ENCODE measurements around the gene EVL.

DNA sequence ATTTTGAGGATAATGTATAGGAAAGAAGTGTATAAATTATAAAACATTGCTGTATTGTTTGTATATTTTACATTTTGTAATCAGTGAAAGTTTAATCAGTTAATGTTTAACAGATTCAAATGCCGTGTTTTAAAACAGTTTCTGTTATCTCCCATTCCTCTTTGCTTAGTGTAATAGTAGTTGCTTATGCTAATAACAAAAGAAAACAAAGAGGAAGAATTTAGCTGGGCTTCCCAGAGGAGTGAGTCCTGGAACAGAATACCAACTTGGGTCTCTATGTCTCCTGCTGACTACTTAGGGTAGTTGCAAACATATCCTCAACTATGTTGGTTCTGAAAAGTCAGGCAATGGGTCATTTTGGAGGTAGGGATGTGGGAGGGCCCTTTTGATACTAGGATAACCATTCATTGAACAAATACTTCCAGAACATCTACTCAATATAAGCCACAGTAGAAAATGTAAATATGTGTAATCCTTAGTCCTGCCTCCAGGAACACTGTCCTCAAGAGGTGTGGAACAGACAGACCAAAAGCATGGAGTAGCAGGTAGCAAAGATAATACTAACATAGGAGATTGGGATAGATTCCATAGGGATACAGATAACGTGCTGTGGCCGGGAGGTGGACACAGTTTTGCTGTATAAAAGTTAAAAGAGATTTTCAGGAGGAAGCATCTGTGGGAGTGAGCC lies 36.1 kb upstream of the EVL start:
- TF ChIP-seq YY1 (IDR thresholded peaks at IDR 0.05; ENCODE audit: insufficient read depth, insufficient read length) (no peak), SUZ12 (IDR thresholded peaks at IDR 0.05; ENCODE audit: extremely low read depth, insufficient read depth, insufficient read length) (no peak), ZNF274 (IDR thresholded peaks at IDR 0.05; ENCODE audit: low read depth, low read length) (no peak)
